GM19452 (cell line): ENCODE results near the gene TSSK1B.
"Not testable (repeated sequence)": the region's sequence is repeated elsewhere in the genome, so short reads cannot be mapped to it uniquely, and the experiment has no call there.

Experiments used
- ATAC-seq: cut with Tn5 transposase; IDR thresholded peaks from one replicate; pipeline ENCODE4 v1.9.1; 2021; ENCODE audit not compliant: unreplicated experiment

The TSSK1B gene

GRCh38 chr5:113434889-113435288 lies at the start of gene TSSK1B:
TSS of gene TSSK1B (minus strand) at chr5:113434989. CDS start at chr5:113434839, 150 bp downstream.
- no peak for ATAC-seq

- ATAC-seq, result no peak
These were observed 45.5 kb upstream of the TSSK1B start for GRCh38 chr5:113480243-113480642.

- no peak for ATAC-seq
These were observed 43.9 kb upstream of the TSSK1B start for GRCh38 chr5:113478691-113479090.

- ATAC-seq, result no peak
These were observed 39.4 kb upstream of the TSSK1B start for GRCh38 chr5:113474100-113474728.

GRCh38 chr5:113463032-113463431 lies 28.2 kb upstream of the TSSK1B start:
- no peak for ATAC-seq

- ATAC-seq, result not testable (repeated sequence)
These were observed 22.3 kb upstream of the TSSK1B start for GRCh38 chr5:113457106-113457505.

- no peak for ATAC-seq
These were observed 18.2 kb upstream of the TSSK1B start for GRCh38 chr5:113452941-113453340.

- no peak for ATAC-seq
These were observed 17.0 kb upstream of the TSSK1B start for GRCh38 chr5:113451797-113452196.

GRCh38 chr5:113450929-113451328 lies 16.1 kb upstream of the TSSK1B start:
- no peak for ATAC-seq

- no peak for ATAC-seq
These were observed 15.7 kb upstream of the TSSK1B start for GRCh38 chr5:113450462-113450861.

GRCh38 chr5:113448252-113448651 lies 13.5 kb upstream of the TSSK1B start:
- no peak for ATAC-seq

GRCh38 chr5:113447498-113448050 lies 12.8 kb upstream of the TSSK1B start:
- no peak for ATAC-seq

- ATAC-seq, result no peak
These were observed 11.7 kb upstream of the TSSK1B start for GRCh38 chr5:113446358-113446927.

- ATAC-seq, result no peak
These were observed 2.3 kb upstream of the TSSK1B start for GRCh38 chr5:113437111-113437510.

- ATAC-seq, result no peak
These were observed 786 bp upstream of the TSSK1B start for GRCh38 chr5:113435575-113435974.

- ATAC-seq, result no peak
These were observed 752 bp downstream of the TSSK1B start for GRCh38 chr5:113433862-113434612.

GRCh38 chr5:113433071-113433470 lies 1.7 kb downstream of the TSSK1B start:
- no peak for ATAC-seq

- ATAC-seq, result no peak
These were observed 6.8 kb downstream of the TSSK1B start for GRCh38 chr5:113427871-113428574.

GRCh38 chr5:113425909-113426308 lies 8.9 kb downstream of the TSSK1B start:
- ATAC-seq, result no peak

GRCh38 chr5:113421693-113422092 lies 13.1 kb downstream of the TSSK1B start:
- no peak for ATAC-seq

- no peak for ATAC-seq
These were observed 29.3 kb downstream of the TSSK1B start for GRCh38 chr5:113405530-113405929.
